Fibroblast of lung (primary cell): ENCODE measurements around the gene DNAH10. TPM values are rescaled to one million over a fixed set of nuclear protein-coding genes. Genes with fewer than 3 reads are reported as not detected.

Experiments used
- DNase-seq, 2 donors: peaks; one replicate each; pipeline versions ENCODE4 v3.0.0 to v3.0.0-alpha.2; 2010; ENCODE audit warnings: low read depth in 2 of 2
- H2AFZ ChIP-seq: 2 replicates; pipeline ENCODE4 v1.5.1; 2012; ENCODE audit warnings: low read length, control low read depth, inconsistent platforms
- H3K27ac ChIP-seq: 2 replicates; pipeline ENCODE4 v1.5.1; 2011; ENCODE audit warnings: low read length, control low read depth; ENCODE audit not compliant: insufficient read depth
- H3K27me3 ChIP-seq: 2 replicates; pipeline ENCODE4 v1.5.1; 2011; ENCODE audit warnings: mild to moderate bottlenecking, low read length; ENCODE audit not compliant: control insufficient read depth, insufficient read depth
- H3K36me3 ChIP-seq: 2 replicates; pipeline ENCODE4 v1.5.1; 2011; ENCODE audit warnings: low read length; ENCODE audit not compliant: control insufficient read depth, insufficient read depth
- H3K4me1 ChIP-seq: 2 replicates; pipeline ENCODE4 v1.5.1; 2011; ENCODE audit warnings: low read length; ENCODE audit not compliant: control insufficient read depth, insufficient read depth; ENCODE audit errors: extremely low read depth
- H3K4me2 ChIP-seq: 2 replicates; pipeline ENCODE4 v1.5.1; 2011; ENCODE audit warnings: low read length, control low read depth; ENCODE audit not compliant: insufficient read depth; ENCODE audit errors: extremely low read depth
- H3K4me3 ChIP-seq, 4 experiments: fragments of 200-600 bp in 1 of 4; sonication (generic) in 1 of 4; replicated peaks in 1 of 4; 2 replicates each; pipeline ENCODE4 v1.5.1; 2011 to 2016; ENCODE audit warnings: low read length in 4 of 4, low read depth in 3 of 4, mild to moderate bottlenecking in 3 of 4, control low read depth in 2 of 4, inconsistent platforms in 1 of 4, mixed read lengths in 1 of 4; ENCODE audit not compliant: insufficient read depth in 1 of 4; ENCODE audit errors: control extremely low read depth in 1 of 4
- H3K79me2 ChIP-seq: 2 replicates; pipeline ENCODE4 v1.5.1; 2012; ENCODE audit warnings: mild to moderate bottlenecking, low read length, inconsistent platforms; ENCODE audit not compliant: control insufficient read depth, insufficient read depth
- H3K9ac ChIP-seq: 2 replicates; pipeline ENCODE4 v1.5.1; 2011; ENCODE audit warnings: mild to moderate bottlenecking, low read length, control low read depth; ENCODE audit not compliant: insufficient read depth
- H3K9me3 ChIP-seq: 2 replicates; pipeline ENCODE4 v1.5.1; 2012; ENCODE audit warnings: low read depth, low read length; ENCODE audit not compliant: control insufficient read depth, insufficient read depth
- H4K20me1 ChIP-seq: 2 replicates; pipeline ENCODE4 v1.5.1; 2011; ENCODE audit warnings: low read length; ENCODE audit not compliant: control insufficient read depth, insufficient read depth; ENCODE audit errors: extremely low read depth
- CTCF ChIP-seq, 2 donors: IDR thresholded peaks in 1 of 2; conservative IDR thresholded peaks in 1 of 2; 1 replicate in 1 of 2; 2 replicates in 1 of 2; pipeline ENCODE4 v1.5.1; 2011 to 2012; ENCODE audit warnings: low read length in 2 of 2, control low read depth in 1 of 2, inconsistent platforms in 1 of 2, low read depth in 1 of 2, mild to moderate bottlenecking in 1 of 2
- EZH2 ChIP-seq: IDR thresholded peaks from 2 replicates; pipeline ENCODE4 v1.5.1; 2012; ENCODE audit warnings: low read length, control low read depth, mild to moderate bottlenecking; ENCODE audit errors: missing control alignments
- polyA plus RNA-seq, 2 donors: library from polyadenylated mRNA; depleted of rRNA in 1 of 2; stranded (reverse) in 1 of 2; unstranded in 1 of 2; fragments of >200 nt; gene quantifications; 2 replicates each; pipeline ENCODE4 v1.2.1, GENCODE V29; 2011 to 2012; ENCODE audit warnings: missing spikeins in 1 of 2
- total RNA-seq: library from RNA; depleted of rRNA; stranded (reverse); fragments of >200 nt; gene quantifications from 2 replicates; pipeline ENCODE4 v1.2.1, GENCODE V29; 2014

DNAH10 gene
- total and polyA plus RNA-seq, 2 donors (not counting 1 experiment from before 2014, with no cell fraction given) = 0.06 to 0.33 TPM

DNA sequence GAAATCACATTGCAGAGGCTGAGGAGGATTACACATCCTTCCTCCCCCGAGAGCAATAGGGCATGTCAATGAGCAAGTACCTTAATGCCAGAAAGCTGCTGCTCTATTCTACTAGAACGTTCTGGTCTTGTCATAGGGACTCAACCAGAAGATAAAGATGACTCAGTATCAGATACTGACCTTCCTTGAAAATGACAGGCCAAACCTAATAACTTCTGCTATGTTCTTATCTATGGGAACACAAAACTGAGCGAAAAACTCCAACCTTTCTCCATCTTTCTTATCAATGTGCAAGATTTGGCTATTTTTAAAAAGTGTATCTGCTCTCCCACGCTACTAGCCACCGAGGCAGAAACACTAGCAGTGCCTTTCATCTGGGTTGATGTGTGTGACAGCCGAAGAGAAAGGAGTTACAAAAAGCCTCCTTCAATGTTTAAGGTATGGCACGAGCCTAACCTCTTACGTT, 205.1 kb downstream of the DNAH10 start:
- Histone ChIP-seq H3K4me3 (no peak overlapping the region), H3K4me2 (no peak overlapping the region), H3K36me3 (no peaks in the 10 kb centered on the region), H3K4me1 (peaks cover 9% of the 10 kb centered on the region), H2AFZ (no peak overlapping the region), H3K27ac (no peak overlapping the region), H3K27me3 (no peaks in the 10 kb centered on the region), H3K9ac (no peak overlapping the region), H3K9me3 (no peaks in the 10 kb centered on the region), H3K79me2 (peaks cover 35% of the 10 kb centered on the region), H4K20me1 (no peaks in the 10 kb centered on the region)
- TF ChIP-seq CTCF (conservative IDR thresholded peaks at IDR 0.05 in 1 of 2, IDR thresholded peaks at IDR 0.05 in 1 of 2; ENCODE audit: low read depth in 1 of 2, low read length in 2 of 2) (no peak), EZH2 (no peak)
- DNase-seq = no peak

DNA sequence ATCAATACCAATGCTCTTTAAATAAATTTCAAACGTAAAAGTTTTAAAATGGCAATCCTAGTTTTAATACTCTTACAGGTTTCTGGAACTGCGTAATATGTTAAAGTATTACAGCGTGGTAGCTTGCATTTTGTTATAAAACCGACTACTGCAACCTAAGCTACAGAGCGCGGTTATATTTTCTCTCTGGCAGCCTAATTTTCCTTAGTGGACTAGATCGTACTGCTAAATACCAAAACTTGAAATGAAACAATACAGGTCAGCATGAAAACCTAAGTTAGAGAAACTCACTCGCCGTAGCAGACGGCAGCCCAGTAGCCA, 209.3 kb downstream of the DNAH10 start:
- no peak for TF ChIP-seq EZH2
- no peak for TF ChIP-seq CTCF (conservative IDR thresholded peaks at IDR 0.05 in 1 of 2, IDR thresholded peaks at IDR 0.05 in 1 of 2; ENCODE audit: low read depth in 1 of 2, low read length in 2 of 2)
- H3K9me3 ChIP-seq = no peaks in the 10 kb centered on the region
- H2AFZ ChIP-seq = peak overlapping the region; percentile 31
- peaks cover 8% of the 10 kb centered on the region for H3K4me1 ChIP-seq
- H3K27ac ChIP-seq = peak overlapping the region; percentile 46
- H3K36me3 ChIP-seq = peaks cover under 1% of the 10 kb centered on the region
- H4K20me1 ChIP-seq = no peaks in the 10 kb centered on the region
- H3K4me3 ChIP-seq = peak overlapping the region; percentile 60 to 82 (median 78)
- H3K9ac ChIP-seq = peak overlapping the region; percentile 78
- no peak for DNase-seq
- H3K4me2 ChIP-seq = peak overlapping the region; percentile 67
- H3K79me2 ChIP-seq = peaks cover 32% of the 10 kb centered on the region
- no peaks in the 10 kb centered on the region for H3K27me3 ChIP-seq

GRCh38 chr12:123971770-123972456, 209.8 kb downstream of the DNAH10 start:
- Histone ChIP-seq H3K36me3 (peaks cover 2% of the 10 kb centered on the region), H3K4me2 (peak overlapping the region; percentile 67), H3K79me2 (peaks cover 31% of the 10 kb centered on the region), H3K9ac (peak overlapping the region; percentile 78), H4K20me1 (no peaks in the 10 kb centered on the region), H3K27me3 (no peaks in the 10 kb centered on the region), H3K9me3 (no peaks in the 10 kb centered on the region), H3K4me3 (peak overlapping the region; percentile 60 to 82 (median 78)), H3K27ac (peak overlapping the region; percentile 46), H2AFZ (peak overlapping the region; percentile 31), H3K4me1 (peaks cover 5% of the 10 kb centered on the region)
- peak; percentile 50 to 59 for DNase-seq
- TF ChIP-seq CTCF (conservative IDR thresholded peaks at IDR 0.05 in 1 of 2, IDR thresholded peaks at IDR 0.05 in 1 of 2; ENCODE audit: low read depth in 1 of 2, low read length in 2 of 2) (no peak), EZH2 (no peak)
